ENCODE results near the gene RPS27A.
"Not testable (repeated sequence)": the region's sequence is repeated elsewhere in the genome, so short reads cannot be mapped to it uniquely, and the experiment has no call there.

DNA sequence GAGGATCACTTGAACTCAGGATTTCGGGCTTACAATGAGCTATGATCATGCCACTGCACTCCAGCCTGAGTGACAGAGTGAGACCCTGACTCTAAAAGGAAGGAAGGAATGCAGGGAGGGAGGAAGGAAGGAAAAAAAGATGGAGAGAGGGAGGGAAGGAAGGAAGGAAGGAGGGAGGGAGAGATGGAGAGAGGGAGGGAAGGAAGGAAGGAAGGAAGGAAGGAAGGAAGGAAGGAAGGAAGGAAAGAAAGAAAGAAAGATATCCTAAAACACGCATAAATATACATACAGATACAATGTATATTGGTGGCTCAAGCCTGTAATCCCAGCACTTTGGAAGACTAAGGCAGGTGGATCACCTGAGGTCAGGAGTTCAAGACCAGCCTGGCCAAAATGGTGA lies 41.9 kb downstream of the RPS27A start:
- TF ChIP-seq, protein P1, sequence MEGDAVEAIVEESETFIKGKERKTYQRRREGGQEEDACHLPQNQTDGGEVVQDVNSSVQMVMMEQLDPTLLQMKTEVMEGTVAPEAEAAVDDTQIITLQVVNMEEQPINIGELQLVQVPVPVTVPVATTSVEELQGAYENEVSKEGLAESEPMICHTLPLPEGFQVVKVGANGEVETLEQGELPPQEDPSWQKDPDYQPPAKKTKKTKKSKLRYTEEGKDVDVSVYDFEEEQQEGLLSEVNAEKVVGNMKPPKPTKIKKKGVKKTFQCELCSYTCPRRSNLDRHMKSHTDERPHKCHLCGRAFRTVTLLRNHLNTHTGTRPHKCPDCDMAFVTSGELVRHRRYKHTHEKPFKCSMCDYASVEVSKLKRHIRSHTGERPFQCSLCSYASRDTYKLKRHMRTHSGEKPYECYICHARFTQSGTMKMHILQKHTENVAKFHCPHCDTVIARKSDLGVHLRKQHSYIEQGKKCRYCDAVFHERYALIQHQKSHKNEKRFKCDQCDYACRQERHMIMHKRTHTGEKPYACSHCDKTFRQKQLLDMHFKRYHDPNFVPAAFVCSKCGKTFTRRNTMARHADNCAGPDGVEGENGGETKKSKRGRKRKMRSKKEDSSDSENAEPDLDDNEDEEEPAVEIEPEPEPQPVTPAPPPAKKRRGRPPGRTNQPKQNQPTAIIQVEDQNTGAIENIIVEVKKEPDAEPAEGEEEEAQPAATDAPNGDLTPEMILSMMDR (IDR thresholded peaks at IDR 0.05), result not testable (repeated sequence)
- TF ChIP-seq TCF7L2 (IDR thresholded peaks at IDR 0.05; ENCODE audit: low read depth, low read length); SIN3A (IDR thresholded peaks at IDR 0.05; ENCODE audit: borderline replicate concordance, insufficient read depth, low read depth, low read length): not testable (repeated sequence)
